ENCODE measurements around the gene PHF1.

Gene PHF1

DNA sequence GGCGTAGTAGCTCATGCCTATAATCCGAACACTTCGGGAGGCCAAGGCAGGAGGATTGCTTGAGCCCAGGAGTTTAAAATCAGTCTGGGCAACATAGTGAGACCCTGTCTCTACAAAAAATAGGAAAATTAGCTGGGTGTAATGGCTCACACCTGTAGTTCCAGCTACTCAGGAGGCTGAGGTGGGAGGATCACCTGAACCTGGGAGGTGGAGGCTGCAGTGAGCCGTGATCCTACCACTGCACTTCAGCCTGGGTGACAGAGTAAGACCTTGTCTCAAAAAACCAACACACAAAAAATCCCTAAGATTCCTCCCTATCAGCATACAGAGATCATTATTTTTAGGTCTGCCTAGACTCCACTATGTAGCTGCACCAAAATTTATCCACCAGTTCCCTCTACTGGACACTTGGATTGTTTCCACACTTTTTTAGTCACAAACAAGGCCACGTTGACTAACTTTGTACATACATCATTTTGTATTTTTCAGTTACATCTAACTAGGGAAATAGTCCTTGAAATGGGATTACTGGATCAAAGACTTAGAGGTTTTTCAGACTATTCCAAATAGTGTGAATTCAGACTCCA, 3.6 kb upstream of the PHF1 start:
- TF ChIP-seq, protein P1, sequence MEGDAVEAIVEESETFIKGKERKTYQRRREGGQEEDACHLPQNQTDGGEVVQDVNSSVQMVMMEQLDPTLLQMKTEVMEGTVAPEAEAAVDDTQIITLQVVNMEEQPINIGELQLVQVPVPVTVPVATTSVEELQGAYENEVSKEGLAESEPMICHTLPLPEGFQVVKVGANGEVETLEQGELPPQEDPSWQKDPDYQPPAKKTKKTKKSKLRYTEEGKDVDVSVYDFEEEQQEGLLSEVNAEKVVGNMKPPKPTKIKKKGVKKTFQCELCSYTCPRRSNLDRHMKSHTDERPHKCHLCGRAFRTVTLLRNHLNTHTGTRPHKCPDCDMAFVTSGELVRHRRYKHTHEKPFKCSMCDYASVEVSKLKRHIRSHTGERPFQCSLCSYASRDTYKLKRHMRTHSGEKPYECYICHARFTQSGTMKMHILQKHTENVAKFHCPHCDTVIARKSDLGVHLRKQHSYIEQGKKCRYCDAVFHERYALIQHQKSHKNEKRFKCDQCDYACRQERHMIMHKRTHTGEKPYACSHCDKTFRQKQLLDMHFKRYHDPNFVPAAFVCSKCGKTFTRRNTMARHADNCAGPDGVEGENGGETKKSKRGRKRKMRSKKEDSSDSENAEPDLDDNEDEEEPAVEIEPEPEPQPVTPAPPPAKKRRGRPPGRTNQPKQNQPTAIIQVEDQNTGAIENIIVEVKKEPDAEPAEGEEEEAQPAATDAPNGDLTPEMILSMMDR (IDR thresholded peaks at IDR 0.05; ENCODE audit: low read depth, low read length) = peak; percentile 36
- DNase-seq (ENCODE audit: low read depth in 2 of 2) = peak; percentile 76 to 78
- H3K4me3 ChIP-seq (replicated peaks in 1 of 2; ENCODE audit: low read depth in 2 of 2, low read length in 2 of 2) = no peak overlapping the region

DNA sequence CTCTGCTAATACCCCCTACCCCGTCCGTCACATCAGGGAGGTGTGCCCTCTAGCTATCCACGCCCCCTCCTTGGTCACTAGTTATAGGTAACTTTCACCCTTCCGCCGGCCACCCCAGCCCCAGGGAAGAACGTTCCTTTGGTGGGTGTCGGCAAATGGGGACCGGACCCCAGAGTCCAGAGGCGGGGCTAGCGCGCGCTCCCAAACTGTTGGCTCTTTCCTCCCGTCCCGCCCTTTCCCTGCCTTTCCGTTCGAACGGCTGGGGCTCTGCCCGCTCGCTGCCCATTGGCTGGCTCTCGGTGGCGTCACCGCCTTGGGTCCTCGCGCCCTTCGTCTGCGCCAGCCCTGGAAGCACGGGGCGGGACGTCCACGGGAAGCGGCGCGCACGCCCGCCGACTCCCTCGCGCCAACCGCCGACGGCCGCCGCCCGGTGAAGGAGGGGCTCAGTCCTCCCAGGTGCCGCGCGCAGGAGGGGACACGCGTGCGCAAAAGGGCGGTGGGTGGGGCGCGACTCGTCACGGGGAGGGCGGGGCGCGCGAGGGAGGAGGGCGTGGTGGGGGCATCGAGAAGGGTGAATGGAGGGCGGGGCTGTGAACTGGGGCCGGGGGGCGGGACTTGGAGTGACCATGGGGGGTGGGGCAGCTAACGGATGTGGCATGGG, 634 bp upstream of the PHF1 start:
- peak; percentile 98 to 99 for DNase-seq (ENCODE audit: low read depth in 2 of 2)
- TF ChIP-seq, protein P1 (IDR thresholded peaks at IDR 0.05; ENCODE audit: low read depth, low read length) = no peak
- peak overlapping the region; percentile 71 to 72 for H3K4me3 ChIP-seq (replicated peaks in 1 of 2; ENCODE audit: low read depth in 2 of 2, low read length in 2 of 2)

DNA sequence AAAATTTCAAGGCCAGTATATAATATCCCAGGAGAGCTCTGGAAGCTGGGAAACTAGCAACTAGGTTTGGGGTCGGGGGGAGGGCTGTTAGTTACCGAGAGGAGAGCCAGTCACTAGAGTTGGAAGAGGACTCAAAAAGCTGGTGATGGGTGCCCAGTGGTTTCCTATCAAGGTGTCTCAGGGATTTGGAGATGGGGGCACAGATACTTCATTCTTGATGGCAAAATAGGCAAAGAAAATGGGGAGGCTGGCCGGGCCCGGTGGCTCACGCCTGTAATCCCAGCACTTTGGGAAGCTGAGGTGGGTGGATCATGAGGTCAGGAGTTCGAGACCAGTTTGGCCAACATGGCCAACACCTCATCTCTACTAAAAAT, 805 bp downstream of the PHF1 start:
- DNase-seq (ENCODE audit: low read depth in 2 of 2) = no peak
- peak overlapping the region; percentile 71 to 72 for H3K4me3 ChIP-seq (replicated peaks in 1 of 2; ENCODE audit: low read depth in 2 of 2, low read length in 2 of 2)
- TF ChIP-seq, protein P1 (IDR thresholded peaks at IDR 0.05; ENCODE audit: low read depth, low read length) = no peak

DNA sequence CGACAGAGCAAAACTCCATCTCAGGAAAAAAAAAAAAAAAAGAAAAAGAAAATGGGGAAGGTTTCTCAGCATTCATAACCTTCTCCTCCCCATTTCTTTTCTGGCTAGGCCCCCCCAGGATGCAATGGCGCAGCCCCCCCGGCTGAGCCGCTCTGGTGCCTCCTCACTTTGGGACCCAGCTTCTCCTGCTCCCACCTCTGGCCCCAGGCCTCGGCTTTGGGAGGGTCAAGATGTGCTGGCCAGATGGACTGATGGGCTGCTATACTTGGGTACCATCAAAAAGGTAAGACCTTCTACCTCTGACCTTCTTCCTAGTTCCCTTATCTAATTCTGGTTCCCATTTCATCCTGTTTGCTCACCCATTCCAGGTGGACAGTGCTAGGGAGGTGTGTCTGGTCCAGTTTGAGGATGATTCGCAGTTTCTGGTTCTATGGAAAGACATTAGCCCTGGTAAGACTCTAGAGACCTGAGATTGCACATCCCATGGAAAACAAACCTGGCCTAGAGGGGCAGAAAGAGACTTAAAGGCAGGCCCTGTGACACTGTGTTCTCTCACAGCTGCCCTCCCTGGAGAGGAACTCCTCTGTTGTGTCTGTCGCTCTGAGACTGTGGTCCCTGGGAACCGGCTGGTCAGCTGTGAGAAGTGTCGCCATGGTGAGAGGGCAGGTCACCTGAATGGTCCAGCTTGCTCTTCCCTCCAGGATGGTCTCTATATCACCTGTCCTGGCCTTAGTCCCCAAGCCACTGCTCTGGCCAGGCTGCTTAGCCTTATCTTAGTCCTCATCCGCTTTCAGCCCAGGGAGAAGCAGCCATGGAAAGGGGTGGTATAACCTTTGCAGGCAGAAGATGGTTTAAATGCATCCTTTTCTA, 1.6 kb downstream of the PHF1 start:
- peak overlapping the region in 1 of 2 donors; percentile 72 for H3K4me3 ChIP-seq (replicated peaks in 1 of 2; ENCODE audit: low read depth in 2 of 2, low read length in 2 of 2)
- no peak for DNase-seq (ENCODE audit: low read depth in 2 of 2)
- TF ChIP-seq, protein P1 (IDR thresholded peaks at IDR 0.05; ENCODE audit: low read depth, low read length) = no peak

DNA sequence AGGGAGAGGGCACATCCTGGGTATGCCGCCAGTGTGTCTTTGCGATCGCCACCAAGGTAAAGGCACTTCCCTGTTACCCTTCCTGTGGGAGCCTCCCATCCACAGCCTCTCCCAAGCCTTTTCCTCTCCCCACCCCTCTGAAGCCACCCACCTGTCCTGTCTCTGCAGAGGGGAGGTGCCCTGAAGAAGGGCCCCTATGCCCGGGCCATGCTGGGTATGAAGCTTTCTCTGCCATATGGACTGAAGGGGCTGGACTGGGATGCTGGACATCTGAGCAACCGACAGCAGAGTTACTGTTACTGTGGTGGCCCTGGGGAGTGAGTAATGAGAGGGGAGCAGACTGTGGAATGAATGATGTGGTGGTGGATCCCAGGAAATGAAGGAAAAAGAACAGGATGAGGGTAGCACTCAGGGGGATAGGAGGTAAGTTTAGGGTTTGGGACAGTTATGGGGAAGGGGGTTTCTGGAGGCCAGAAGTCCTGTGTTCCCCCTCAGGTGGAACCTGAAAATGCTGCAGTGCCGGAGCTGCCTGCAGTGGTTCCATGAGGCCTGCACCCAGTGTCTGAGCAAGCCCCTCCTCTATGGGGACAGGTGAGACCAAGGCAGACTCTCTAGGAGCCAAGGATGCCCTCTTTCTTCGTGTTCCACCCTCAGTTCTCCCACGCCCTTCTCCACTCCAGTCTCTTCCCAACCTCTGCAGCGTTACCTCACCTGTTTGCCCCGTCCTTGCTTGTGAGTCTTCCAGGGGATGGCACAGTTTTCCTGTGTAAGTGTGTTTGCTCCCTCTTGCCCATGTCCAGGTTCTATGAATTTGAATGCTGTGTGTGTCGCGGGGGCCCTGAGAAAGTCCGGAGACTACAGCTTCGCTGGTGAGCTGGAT, 2.7 kb downstream of the PHF1 start:
- DNase-seq (ENCODE audit: low read depth in 2 of 2) = no peak
- TF ChIP-seq, protein P1 (IDR thresholded peaks at IDR 0.05; ENCODE audit: low read depth, low read length) = no peak
- no peak overlapping the region for H3K4me3 ChIP-seq (replicated peaks in 1 of 2; ENCODE audit: low read depth in 2 of 2, low read length in 2 of 2)

DNA sequence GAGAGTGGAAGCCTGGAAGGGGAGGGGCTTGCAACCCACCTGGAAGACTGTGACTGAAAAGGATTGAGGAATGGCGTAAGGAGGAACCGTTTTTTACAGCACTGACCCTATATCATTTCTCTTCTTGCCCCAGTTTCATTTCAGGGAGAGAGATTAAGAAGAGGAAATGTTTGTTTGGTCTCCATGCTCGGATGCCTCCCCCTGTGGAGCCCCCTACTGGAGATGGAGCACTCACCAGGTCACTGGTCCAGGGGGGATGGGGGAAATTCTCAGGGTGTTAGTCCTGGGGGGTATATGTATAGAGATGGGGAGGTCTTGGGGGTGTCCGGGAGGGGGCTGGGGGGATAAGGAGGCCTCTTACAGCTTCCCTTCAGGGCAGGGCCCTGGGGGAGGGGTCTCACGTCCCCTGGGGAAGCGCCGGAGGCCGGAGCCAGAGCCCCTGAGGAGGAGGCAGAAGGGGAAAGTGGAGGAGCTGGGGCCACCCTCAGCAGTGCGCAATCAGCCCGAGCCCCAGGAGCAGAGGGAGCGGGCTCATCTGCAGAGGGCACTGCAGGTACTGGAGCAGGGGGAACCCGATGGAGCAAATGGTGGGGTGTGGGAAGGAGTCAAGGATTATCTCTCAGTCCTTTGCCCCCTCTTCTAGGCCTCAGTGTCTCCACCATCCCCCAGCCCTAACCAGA, 3.9 kb downstream of the PHF1 start:
- TF ChIP-seq, protein P1 (IDR thresholded peaks at IDR 0.05; ENCODE audit: low read depth, low read length) = peak; percentile 56
- H3K4me3 ChIP-seq (replicated peaks in 1 of 2; ENCODE audit: low read depth in 2 of 2, low read length in 2 of 2) = no peak overlapping the region
- DNase-seq (ENCODE audit: low read depth in 2 of 2) = peak in 1 of 2 donors; percentile 19
